Measurements from ENCODE around the gene VPS13C. TPM values are rescaled to one million over a fixed set of nuclear protein-coding genes. Genes with fewer than 3 reads are reported as not detected.

VPS13C gene
- total RNA-seq, 1 experiment from 2014 or later, result 180 TPM

GRCh38 chr15:61983081-61983480, 77.2 kb downstream of the VPS13C start:
- Histone ChIP-seq H3K9me3 (ENCODE audit: low read length) (no peaks in the 10 kb centered on the region), H3K4me2 (ENCODE audit: low read depth, low read length, poor library complexity, severe bottlenecking) (no peak overlapping the region), H3K4me1 (ENCODE audit: low read length) (no peaks in the 10 kb centered on the region), H3K9me2 (replicated peaks; ENCODE audit: insufficient read depth, low read length) (no peaks in the 10 kb centered on the region), H3K9ac (ENCODE audit: low read length) (no peak overlapping the region), H3K79me2 (ENCODE audit: low read length) (peaks cover 36% of the 10 kb centered on the region), H3K27ac (ENCODE audit: low read length) (no peak overlapping the region), H3K36me3 (ENCODE audit: insufficient read depth, low read length) (peaks cover 61% of the 10 kb centered on the region; the same call in 1 of the 2 replicates), H3K27me3 (ENCODE audit: low read length) (no peaks in the 10 kb centered on the region), H2AFZ (ENCODE audit: low read length) (no peak overlapping the region), H4K20me1 (ENCODE audit: insufficient read depth, low read depth, low read length) (no peaks in the 10 kb centered on the region), H3K4me3 (ENCODE audit: low read length) (no peak overlapping the region)
- no peak for DNase-seq

- Histone ChIP-seq H3K36me3 (ENCODE audit: insufficient read depth, low read length) (peaks cover 77% of the 10 kb centered on the region; the same call in 1 of the 2 replicates), H3K9me3 (ENCODE audit: low read length) (no peaks in the 10 kb centered on the region), H3K9me2 (replicated peaks; ENCODE audit: insufficient read depth, low read length) (no peaks in the 10 kb centered on the region), H3K9ac (ENCODE audit: low read length) (no peak overlapping the region), H3K79me2 (ENCODE audit: low read length) (peaks cover 3% of the 10 kb centered on the region; the same call in 1 of the 2 replicates), H3K27ac (ENCODE audit: low read length) (no peak overlapping the region), H3K4me3 (ENCODE audit: low read length) (no peak overlapping the region), H4K20me1 (ENCODE audit: insufficient read depth, low read depth, low read length) (no peaks in the 10 kb centered on the region), H3K27me3 (ENCODE audit: low read length) (no peaks in the 10 kb centered on the region), H3K4me2 (ENCODE audit: low read depth, low read length, poor library complexity, severe bottlenecking) (no peak overlapping the region), H2AFZ (ENCODE audit: low read length) (no peak overlapping the region), H3K4me1 (ENCODE audit: low read length) (no peaks in the 10 kb centered on the region)
- no peak for DNase-seq
These were observed 82.0 kb downstream of the VPS13C start for GRCh38 chr15:61978225-61978624.

GRCh38 chr15:61974759-61975158, 85.5 kb downstream of the VPS13C start:
- H3K9me2 ChIP-seq (replicated peaks; ENCODE audit: insufficient read depth, low read length), result no peaks in the 10 kb centered on the region
- H4K20me1 ChIP-seq (ENCODE audit: insufficient read depth, low read depth, low read length), result no peaks in the 10 kb centered on the region
- H3K9me3 ChIP-seq (ENCODE audit: low read length), result no peaks in the 10 kb centered on the region
- no peak for DNase-seq
- no peaks in the 10 kb centered on the region for H3K79me2 ChIP-seq (ENCODE audit: low read length)
- H3K4me3 ChIP-seq (ENCODE audit: low read length), result no peak overlapping the region
- no peaks in the 10 kb centered on the region for H3K27me3 ChIP-seq (ENCODE audit: low read length)
- H2AFZ ChIP-seq (ENCODE audit: low read length), result no peak overlapping the region
- H3K27ac ChIP-seq (ENCODE audit: low read length), result no peak overlapping the region
- H3K36me3 ChIP-seq (ENCODE audit: insufficient read depth, low read length), result peaks cover 78% of the 10 kb centered on the region
- H3K4me2 ChIP-seq (ENCODE audit: low read depth, low read length, poor library complexity, severe bottlenecking), result no peak overlapping the region
- H3K4me1 ChIP-seq (ENCODE audit: low read length), result no peaks in the 10 kb centered on the region
- no peak overlapping the region for H3K9ac ChIP-seq (ENCODE audit: low read length)

- peaks cover 76% of the 10 kb centered on the region for H3K36me3 ChIP-seq (ENCODE audit: insufficient read depth, low read length)
- H4K20me1 ChIP-seq (ENCODE audit: insufficient read depth, low read depth, low read length), result no peaks in the 10 kb centered on the region
- no peaks in the 10 kb centered on the region for H3K9me2 ChIP-seq (replicated peaks; ENCODE audit: insufficient read depth, low read length)
- no peak overlapping the region for H3K9ac ChIP-seq (ENCODE audit: low read length)
- no peak overlapping the region for H3K27ac ChIP-seq (ENCODE audit: low read length)
- no peak for DNase-seq
- no peaks in the 10 kb centered on the region for H3K9me3 ChIP-seq (ENCODE audit: low read length)
- H3K4me3 ChIP-seq (ENCODE audit: low read length), result no peak overlapping the region
- H3K79me2 ChIP-seq (ENCODE audit: low read length), result no peaks in the 10 kb centered on the region
- H3K4me2 ChIP-seq (ENCODE audit: low read depth, low read length, poor library complexity, severe bottlenecking), result no peak overlapping the region
- no peaks in the 10 kb centered on the region for H3K27me3 ChIP-seq (ENCODE audit: low read length)
- H3K4me1 ChIP-seq (ENCODE audit: low read length), result no peaks in the 10 kb centered on the region
- H2AFZ ChIP-seq (ENCODE audit: low read length), result no peak overlapping the region
These were observed 86.1 kb downstream of the VPS13C start for GRCh38 chr15:61974118-61974517.

- Histone ChIP-seq H2AFZ (ENCODE audit: low read length) (no peak overlapping the region), H3K9me2 (replicated peaks; ENCODE audit: insufficient read depth, low read length) (no peaks in the 10 kb centered on the region), H3K4me1 (ENCODE audit: low read length) (no peaks in the 10 kb centered on the region), H3K36me3 (ENCODE audit: insufficient read depth, low read length) (peaks cover 71% of the 10 kb centered on the region), H3K27ac (ENCODE audit: low read length) (no peak overlapping the region), H3K9me3 (ENCODE audit: low read length) (no peaks in the 10 kb centered on the region), H3K9ac (ENCODE audit: low read length) (no peak overlapping the region), H3K79me2 (ENCODE audit: low read length) (peaks cover 15% of the 10 kb centered on the region), H3K4me3 (ENCODE audit: low read length) (no peak overlapping the region), H4K20me1 (ENCODE audit: insufficient read depth, low read depth, low read length) (no peaks in the 10 kb centered on the region), H3K4me2 (ENCODE audit: low read depth, low read length, poor library complexity, severe bottlenecking) (no peak overlapping the region), H3K27me3 (ENCODE audit: low read length) (no peaks in the 10 kb centered on the region)
- DNase-seq, result no peak
These were observed 108.3 kb downstream of the VPS13C start for GRCh38 chr15:61951949-61952348.

GRCh38 chr15:61946778-61947177, 113.5 kb downstream of the VPS13C start:
- no peak overlapping the region for H2AFZ ChIP-seq (ENCODE audit: low read length)
- H3K36me3 ChIP-seq (ENCODE audit: insufficient read depth, low read length), result peaks cover 75% of the 10 kb centered on the region
- H3K9ac ChIP-seq (ENCODE audit: low read length), result no peak overlapping the region
- no peaks in the 10 kb centered on the region for H3K9me3 ChIP-seq (ENCODE audit: low read length)
- H3K27me3 ChIP-seq (ENCODE audit: low read length), result no peaks in the 10 kb centered on the region
- no peak overlapping the region for H3K4me3 ChIP-seq (ENCODE audit: low read length)
- no peak for DNase-seq
- H3K27ac ChIP-seq (ENCODE audit: low read length), result no peak overlapping the region
- peaks cover 8% of the 10 kb centered on the region; the same call in 1 of the 2 replicates for H3K79me2 ChIP-seq (ENCODE audit: low read length)
- H3K9me2 ChIP-seq (replicated peaks; ENCODE audit: insufficient read depth, low read length), result no peaks in the 10 kb centered on the region
- no peaks in the 10 kb centered on the region for H3K4me1 ChIP-seq (ENCODE audit: low read length)
- no peaks in the 10 kb centered on the region for H4K20me1 ChIP-seq (ENCODE audit: insufficient read depth, low read depth, low read length)
- H3K4me2 ChIP-seq (ENCODE audit: low read depth, low read length, poor library complexity, severe bottlenecking), result no peak overlapping the region

- H3K4me3 ChIP-seq (ENCODE audit: low read length), result no peak overlapping the region
- no peak overlapping the region for H3K4me2 ChIP-seq (ENCODE audit: low read depth, low read length, poor library complexity, severe bottlenecking)
- peaks cover 11% of the 10 kb centered on the region; the same call in 1 of the 2 replicates for H3K79me2 ChIP-seq (ENCODE audit: low read length)
- no peaks in the 10 kb centered on the region for H3K27me3 ChIP-seq (ENCODE audit: low read length)
- DNase-seq, result no peak
- H3K27ac ChIP-seq (ENCODE audit: low read length), result no peak overlapping the region
- H2AFZ ChIP-seq (ENCODE audit: low read length), result no peak overlapping the region
- H3K9me3 ChIP-seq (ENCODE audit: low read length), result no peaks in the 10 kb centered on the region
- H3K36me3 ChIP-seq (ENCODE audit: insufficient read depth, low read length), result peaks cover 63% of the 10 kb centered on the region
- no peaks in the 10 kb centered on the region for H3K9me2 ChIP-seq (replicated peaks; ENCODE audit: insufficient read depth, low read length)
- no peak overlapping the region for H3K9ac ChIP-seq (ENCODE audit: low read length)
- no peaks in the 10 kb centered on the region for H3K4me1 ChIP-seq (ENCODE audit: low read length)
- no peaks in the 10 kb centered on the region for H4K20me1 ChIP-seq (ENCODE audit: insufficient read depth, low read depth, low read length)
These were observed 116.3 kb downstream of the VPS13C start for GRCh38 chr15:61943992-61944391.

- Histone ChIP-seq H3K79me2 (ENCODE audit: low read length) (peaks cover 19% of the 10 kb centered on the region; the same call in 1 of the 2 replicates), H3K9me2 (replicated peaks; ENCODE audit: insufficient read depth, low read length) (no peaks in the 10 kb centered on the region), H3K4me2 (ENCODE audit: low read depth, low read length, poor library complexity, severe bottlenecking) (no peak overlapping the region), H3K36me3 (ENCODE audit: insufficient read depth, low read length) (peaks cover 33% of the 10 kb centered on the region), H3K27ac (ENCODE audit: low read length) (no peak overlapping the region), H3K27me3 (ENCODE audit: low read length) (no peaks in the 10 kb centered on the region), H2AFZ (ENCODE audit: low read length) (no peak overlapping the region), H3K9me3 (ENCODE audit: low read length) (no peaks in the 10 kb centered on the region), H3K4me1 (ENCODE audit: low read length) (no peaks in the 10 kb centered on the region), H3K9ac (ENCODE audit: low read length) (no peak overlapping the region), H3K4me3 (ENCODE audit: low read length) (no peak overlapping the region), H4K20me1 (ENCODE audit: insufficient read depth, low read depth, low read length) (no peaks in the 10 kb centered on the region)
- no peak for DNase-seq
These were observed 122.0 kb downstream of the VPS13C start for GRCh38 chr15:61938249-61938648.

All from Karpas-422 (cell line).